Tibial nerve (tissue), 4 donors: ENCODE data around the gene MND1. TPM values are rescaled to one million over a fixed set of nuclear protein-coding genes. Genes with fewer than 3 reads are reported as not detected.

Source experiments
- DNase-seq, 2 donors: peaks; one replicate each; pipeline ENCODE4 v3.0.0-alpha.2; 2019; ENCODE audit warnings: low spot score in 2 of 2
- H3K27ac ChIP-seq, 4 donors: fragments of 200-600 bp; sonication (generic) in 3 of 4; one replicate each; pipeline ENCODE4 v1.5.1; 2017 to 2019; ENCODE audit warnings: mild to moderate bottlenecking in 1 of 4
- H3K27me3 ChIP-seq, 2 donors: fragments of 200-600 bp; sonication (generic) in 1 of 2; one replicate each; pipeline versions ENCODE4 v1.5.1 to v1.6.0; 2017 to 2019
- H3K36me3 ChIP-seq, 3 donors: fragments of 200-600 bp; sonication (generic); one replicate each; pipeline ENCODE4 v1.5.1; 2018 to 2019
- H3K4me1 ChIP-seq, 4 donors: fragments of 200-600 bp; sonication (generic) in 3 of 4; one replicate each; pipeline ENCODE4 v1.5.1; 2017 to 2019
- H3K4me3 ChIP-seq, 4 donors: fragments of 200-600 bp; sonication (generic) in 3 of 4; one replicate each; pipeline ENCODE4 v1.5.1; 2017 to 2019; ENCODE audit warnings: mild to moderate bottlenecking in 1 of 4, moderate library complexity in 1 of 4
- H3K9me3 ChIP-seq, 4 donors: fragments of 200-600 bp; sonication (generic) in 3 of 4; one replicate each; pipeline ENCODE4 v1.5.1; 2017 to 2019
- CTCF ChIP-seq, 5 experiments: fragments of 200-600 bp in 3 of 5; fragments of 450-650 bp in 2 of 5; sonication (generic) in 3 of 5; IDR thresholded peaks; one replicate each; pipeline ENCODE4 v1.5.1; 2016 to 2019; ENCODE audit warnings: antibody characterized with exemption in 5 of 5, mild to moderate bottlenecking in 3 of 5, moderate library complexity in 2 of 5
- EP300 ChIP-seq, 2 donors: sonication (generic); formaldehyde crosslinking; IDR thresholded peaks; one replicate each; pipeline ENCODE4 v1.6.1; 2017; ENCODE audit warnings: antibody characterized with exemption in 2 of 2, mild to moderate bottlenecking in 1 of 2
- POLR2A ChIP-seq, 2 donors: fragments of 450-650 bp; IDR thresholded peaks; one replicate each; pipeline ENCODE4 v1.6.1; 2017; ENCODE audit warnings: antibody characterized with exemption in 2 of 2, mild to moderate bottlenecking in 2 of 2, moderate library complexity in 2 of 2
- WGBS, 2 donors: methylation state at CpG; one replicate each; pipeline ENCODE4 v1.1.5; 2018; 5-methylcytosine and 5-hydroxymethylcytosine counted together
- total RNA-seq, 4 donors: library from RNA; depleted of rRNA; stranded (reverse); fragments of >200 nt; gene quantifications; one replicate each; pipeline ENCODE4 v1.1.0, GENCODE V29; 2016

MND1 gene
- total RNA-seq, 4 donors from 2014 or later, result 0.66 to 2.1 TPM; not detected in 2

- H3K36me3 ChIP-seq, result no peaks in the 10 kb centered on the region
- DNase-seq, result peak in 1 of 2 donors; percentile 40
- peak in 4 of 5 experiments; percentile 26 to 42 (median 38) for TF ChIP-seq CTCF (IDR thresholded peaks at IDR 0.05)
- no peak for TF ChIP-seq EP300 (IDR thresholded peaks at IDR 0.05)
- peak overlapping the region in 2 of 4 donors; percentile 13 to 29 for H3K4me3 ChIP-seq
- 61 to 76% methylated on average over 12 of the region's 12 CpGs for WGBS, 2 donors
- no peaks in the 10 kb centered on the region for H3K9me3 ChIP-seq
- peaks cover 0 to 8% (median 0%) of the 10 kb centered on the region in 4 donors for H3K4me1 ChIP-seq
- no peaks in the 10 kb centered on the region for H3K27me3 ChIP-seq
- no peak overlapping the region for H3K27ac ChIP-seq
Observed at GRCh38 chr4:153432965-153433753, 88.7 kb downstream of the MND1 start.

- 41 to 53% methylated on average over 3 of the region's 3 CpGs for WGBS, 2 donors
- peaks cover 0 to 7% (median 0%) of the 10 kb centered on the region in 4 donors for H3K4me1 ChIP-seq
- no peaks in the 10 kb centered on the region for H3K36me3 ChIP-seq
- peak overlapping the region in 2 of 4 donors; percentile 13 to 29 for H3K4me3 ChIP-seq
- H3K27me3 ChIP-seq, result no peaks in the 10 kb centered on the region
- no peak overlapping the region for H3K27ac ChIP-seq
- no peak for DNase-seq
- no peaks in the 10 kb centered on the region for H3K9me3 ChIP-seq
- TF ChIP-seq EP300 (IDR thresholded peaks at IDR 0.05) (no peak), CTCF (IDR thresholded peaks at IDR 0.05) (no peak), POLR2A (IDR thresholded peaks at IDR 0.05) (no peak)
Observed at GRCh38 chr4:153433754-153434105, 89.2 kb downstream of the MND1 start.

- DNase-seq, result no peak
- Histone ChIP-seq H3K36me3 (no peaks in the 10 kb centered on the region), H3K9me3 (no peaks in the 10 kb centered on the region), H3K4me1 (peaks cover 0 to 3% (median 0%) of the 10 kb centered on the region in 4 donors), H3K27ac (no peak overlapping the region), H3K4me3 (no peak overlapping the region), H3K27me3 (no peaks in the 10 kb centered on the region)
- no peak for TF ChIP-seq POLR2A (IDR thresholded peaks at IDR 0.05)
- TF ChIP-seq EP300 (IDR thresholded peaks at IDR 0.05), result no peak
- TF ChIP-seq CTCF (IDR thresholded peaks at IDR 0.05), result no peak
- 42 to 61% methylated on average over 2 of the region's 2 CpGs for WGBS, 2 donors
Observed at GRCh38 chr4:153434190-153434589, 89.7 kb downstream of the MND1 start.

- no peaks in the 10 kb centered on the region for H3K36me3 ChIP-seq
- TF ChIP-seq EP300 (IDR thresholded peaks at IDR 0.05) (no peak), POLR2A (IDR thresholded peaks at IDR 0.05) (no peak), CTCF (IDR thresholded peaks at IDR 0.05) (no peak)
- no peak for DNase-seq
- peak overlapping the region in 1 of 4 donors; percentile 42 for H3K27ac ChIP-seq
- WGBS, 2 donors, result 71 to 81% methylated on average over 13 of the region's 13 CpGs
- peak overlapping the region in 1 of 4 donors; percentile 31 for H3K4me3 ChIP-seq
- H3K9me3 ChIP-seq, result no peaks in the 10 kb centered on the region
- no peaks in the 10 kb centered on the region for H3K4me1 ChIP-seq
- H3K27me3 ChIP-seq, result no peaks in the 10 kb centered on the region
Observed at GRCh38 chr4:153438916-153439756, 94.6 kb downstream of the MND1 start.

- TF ChIP-seq POLR2A (IDR thresholded peaks at IDR 0.05), result no peak
- TF ChIP-seq CTCF (IDR thresholded peaks at IDR 0.05), result no peak
- TF ChIP-seq EP300 (IDR thresholded peaks at IDR 0.05), result no peak
- WGBS, 2 donors, result 92% methylated on average over 9 of the region's 9 CpGs
- no peak for DNase-seq
- no peaks in the 10 kb centered on the region for H3K27me3 ChIP-seq
- no peaks in the 10 kb centered on the region for H3K9me3 ChIP-seq
- H3K27ac ChIP-seq, result no peak overlapping the region
- H3K36me3 ChIP-seq, result no peaks in the 10 kb centered on the region
- H3K4me3 ChIP-seq, result no peak overlapping the region
- no peaks in the 10 kb centered on the region for H3K4me1 ChIP-seq
Observed at GRCh38 chr4:153439831-153440230, 95.3 kb downstream of the MND1 start.
